MCF 10A (cell line): ENCODE results near the gene MRPL32. TPM values are rescaled to one million over a fixed set of nuclear protein-coding genes. Genes with fewer than 3 reads are reported as not detected.

Experiments
- BruUV-seq: library from RNA; stranded (reverse); fragments of 400-500 nt; replicated peaks from 2 replicates; lab custom pipeline; 2021; lab: Mats Ljungman, UMichigan
- CTCF ChIA-PET: fragments of 300-600 bp; sonication (Branson Sonifier 250); formaldehyde crosslinking; extraction: SDS; loops from one replicate; lab custom pipeline; 2021; ENCODE audit warnings: antibody characterized with exemption, inconsistent platforms; lab: Yijun Ruan, JAX
- POLR2A ChIA-PET: fragments of 300-600, 350-650 bp; sonication (Branson Sonifier 250); formaldehyde crosslinking; extraction: SDS; loops from one replicate; lab custom pipeline; 2020; ENCODE audit warnings: antibody characterized with exemption, inconsistent platforms; lab: Yijun Ruan, JAX
- DNase-seq: peaks from one replicate; pipeline ENCODE4 v3.0.0-alpha.2; 2018; ENCODE audit not compliant: unreplicated experiment
- H3K27ac Mint-ChIP-seq: one replicate; pipeline ENCODE4 v1.8.0; 2022; ENCODE audit warnings: mild to moderate bottlenecking, low read depth, mixed read lengths; ENCODE audit not compliant: unreplicated experiment
- H3K27me3 Mint-ChIP-seq: one replicate; pipeline ENCODE4 v1.8.0; 2022; ENCODE audit warnings: mixed read lengths; ENCODE audit not compliant: insufficient read depth, unreplicated experiment
- H3K36me3 Mint-ChIP-seq: one replicate; pipeline ENCODE4 v1.8.0; 2022; ENCODE audit warnings: mild to moderate bottlenecking, moderate library complexity, mixed read lengths; ENCODE audit not compliant: insufficient read depth, unreplicated experiment
- H3K4me1 Mint-ChIP-seq: one replicate; pipeline ENCODE4 v1.8.0; 2022; ENCODE audit warnings: mixed read lengths; ENCODE audit not compliant: insufficient read depth, unreplicated experiment
- H3K4me3 Mint-ChIP-seq: one replicate; pipeline ENCODE4 v1.8.0; 2022; ENCODE audit warnings: mild to moderate bottlenecking, moderate library complexity, mixed read lengths; ENCODE audit not compliant: unreplicated experiment
- H3K9me3 Mint-ChIP-seq: one replicate; pipeline ENCODE4 v1.8.0; 2022; ENCODE audit warnings: mixed read lengths; ENCODE audit not compliant: unreplicated experiment
- intact Hi-C: fragments of 100-400 bp; cut with micrococcal nuclease; formaldehyde crosslinking; loops from 2 replicates; pipeline ENCODE4 v1.14.1; 2022
- total RNA-seq: library from RNA; stranded (reverse); gene quantifications from 2 replicates; pipeline ENCODE4 v1.2.3, GENCODE V29; 2022
- TF ChIP-seq, protein P1 (sequence below): fragments of 200-600 bp; IDR thresholded peaks from one replicate; pipeline ENCODE4 v1.8.0; 2022; ENCODE audit warnings: antibody characterized with exemption, mild to moderate bottlenecking; ENCODE audit not compliant: unreplicated experiment

Gene MRPL32
- total RNA-seq, 1 experiment from 2014 or later: 82.0 TPM

DNA sequence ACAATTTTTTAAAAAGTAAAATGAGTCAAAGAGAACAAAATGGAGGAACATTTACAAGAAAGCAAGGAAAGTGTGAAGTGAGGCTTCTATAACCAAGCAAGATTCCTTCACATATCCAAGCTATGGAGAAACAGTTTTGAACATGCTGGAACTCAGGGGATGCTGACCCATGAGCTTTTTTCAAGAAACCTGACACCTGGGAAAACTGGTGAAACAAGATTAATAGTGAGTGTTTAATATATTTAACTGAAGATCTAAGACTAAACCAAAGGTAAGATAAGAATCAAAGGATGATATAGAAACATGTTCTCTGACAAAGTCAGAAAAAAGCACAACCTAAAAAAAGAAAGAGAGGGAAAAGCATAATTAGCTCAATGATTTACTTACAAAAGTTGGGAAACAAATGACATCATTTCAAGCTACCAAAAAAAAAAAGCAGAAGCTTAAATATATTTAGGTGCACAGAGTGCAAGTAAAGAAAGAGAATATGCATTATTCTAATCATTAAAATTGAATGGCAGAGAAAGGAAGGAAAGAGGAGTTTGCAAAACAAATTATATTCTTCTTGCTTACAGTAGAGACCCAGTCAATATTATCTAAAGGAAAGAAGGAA, 45.2 kb upstream of the MRPL32 start:
- Mint-ChIP-seq H3K9me3 (no peaks in the 10 kb centered on the region), H3K27me3 (no peaks in the 10 kb centered on the region), H3K36me3 (no peaks in the 10 kb centered on the region), H3K27ac (no peak overlapping the region), H3K4me3 (no peak overlapping the region), H3K4me1 (peaks cover 9% of the 10 kb centered on the region)
- intact Hi-C loops: loop anchor here (10.0 kb wide), 2 partner anchors 312 to 612 kb away; no protein-coding TSS in a partner anchor
- ChIA-PET CTCF (interaction anchor here (0.6 to 3.4 kb wide), 12 partner anchors 10 to 946 kb away, joined by 3 to 19 read pairs (median 3); no protein-coding TSS in a partner anchor), POLR2A (interaction anchor here (0.7 to 1.5 kb wide), 4 partner anchors 22 to 946 kb away, joined by 4 to 5 read pairs (median 4); partner anchors contain the start of genes MRPL32 and PSMA2)
- BruUV-seq: no TSS peak
- DNase-seq: no peak
- TF ChIP-seq, protein P1, sequence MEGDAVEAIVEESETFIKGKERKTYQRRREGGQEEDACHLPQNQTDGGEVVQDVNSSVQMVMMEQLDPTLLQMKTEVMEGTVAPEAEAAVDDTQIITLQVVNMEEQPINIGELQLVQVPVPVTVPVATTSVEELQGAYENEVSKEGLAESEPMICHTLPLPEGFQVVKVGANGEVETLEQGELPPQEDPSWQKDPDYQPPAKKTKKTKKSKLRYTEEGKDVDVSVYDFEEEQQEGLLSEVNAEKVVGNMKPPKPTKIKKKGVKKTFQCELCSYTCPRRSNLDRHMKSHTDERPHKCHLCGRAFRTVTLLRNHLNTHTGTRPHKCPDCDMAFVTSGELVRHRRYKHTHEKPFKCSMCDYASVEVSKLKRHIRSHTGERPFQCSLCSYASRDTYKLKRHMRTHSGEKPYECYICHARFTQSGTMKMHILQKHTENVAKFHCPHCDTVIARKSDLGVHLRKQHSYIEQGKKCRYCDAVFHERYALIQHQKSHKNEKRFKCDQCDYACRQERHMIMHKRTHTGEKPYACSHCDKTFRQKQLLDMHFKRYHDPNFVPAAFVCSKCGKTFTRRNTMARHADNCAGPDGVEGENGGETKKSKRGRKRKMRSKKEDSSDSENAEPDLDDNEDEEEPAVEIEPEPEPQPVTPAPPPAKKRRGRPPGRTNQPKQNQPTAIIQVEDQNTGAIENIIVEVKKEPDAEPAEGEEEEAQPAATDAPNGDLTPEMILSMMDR: no peak

DNA sequence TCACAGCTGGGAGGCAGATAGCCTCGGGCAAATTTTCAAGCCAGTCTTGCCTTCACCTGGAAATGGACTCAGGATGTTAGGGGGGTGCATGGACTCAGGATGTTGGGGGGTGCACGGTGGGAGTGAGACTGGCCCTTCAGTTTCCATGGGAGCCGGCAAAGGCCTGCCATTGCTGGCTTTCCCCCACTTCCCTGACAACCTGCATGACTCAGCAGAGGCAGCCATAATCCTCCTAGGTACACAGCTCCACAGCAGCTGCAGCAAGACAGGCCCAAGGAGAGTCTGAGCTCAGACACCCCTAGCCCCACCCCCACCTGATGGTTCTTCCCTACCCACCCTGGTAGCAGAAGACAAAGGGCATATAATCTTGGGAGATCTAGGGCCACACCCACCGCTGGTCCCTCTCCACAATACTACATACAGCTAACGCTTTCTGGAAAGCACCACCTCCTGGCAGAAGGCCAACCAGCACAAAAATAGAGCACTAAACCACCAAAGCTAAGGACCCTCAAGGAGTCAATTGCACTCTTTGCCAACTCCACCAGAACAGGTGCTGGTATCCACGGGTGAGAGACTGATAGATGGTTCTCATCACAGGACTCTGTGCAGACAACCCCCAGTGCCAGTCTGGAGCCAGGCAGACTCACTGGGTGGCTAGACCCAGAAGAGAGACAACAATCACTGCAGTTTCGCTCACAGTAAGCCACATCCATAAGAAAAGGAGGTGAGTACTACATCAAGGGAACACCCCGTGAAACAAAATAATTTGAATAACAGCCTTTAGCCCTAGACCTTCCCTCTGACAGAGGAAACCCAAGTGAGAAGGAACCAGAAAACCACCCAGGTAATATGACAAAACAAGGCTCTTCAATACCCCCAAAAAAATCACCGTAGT, 38.6 kb upstream of the MRPL32 start:
- Mint-ChIP-seq H3K27ac (no peak overlapping the region), H3K4me1 (no peaks in the 10 kb centered on the region), H3K9me3 (no peaks in the 10 kb centered on the region), H3K4me3 (no peak overlapping the region), H3K27me3 (no peaks in the 10 kb centered on the region), H3K36me3 (no peaks in the 10 kb centered on the region)
- DNase-seq: no peak
- intact Hi-C loops: no loop called here
- CTCF ChIA-PET: interaction anchor here (0.7 to 2.2 kb wide), 3 partner anchors 11 to 953 kb away, joined by 3 to 8 read pairs (median 7); no protein-coding TSS in a partner anchor
- TF ChIP-seq, protein P1: no peak
- no TSS peak for BruUV-seq
- POLR2A ChIA-PET: interaction anchor here (1.1 kb wide), 1 partner anchor 26 kb away, joined by 3 read pairs; no protein-coding TSS in a partner anchor

DNA sequence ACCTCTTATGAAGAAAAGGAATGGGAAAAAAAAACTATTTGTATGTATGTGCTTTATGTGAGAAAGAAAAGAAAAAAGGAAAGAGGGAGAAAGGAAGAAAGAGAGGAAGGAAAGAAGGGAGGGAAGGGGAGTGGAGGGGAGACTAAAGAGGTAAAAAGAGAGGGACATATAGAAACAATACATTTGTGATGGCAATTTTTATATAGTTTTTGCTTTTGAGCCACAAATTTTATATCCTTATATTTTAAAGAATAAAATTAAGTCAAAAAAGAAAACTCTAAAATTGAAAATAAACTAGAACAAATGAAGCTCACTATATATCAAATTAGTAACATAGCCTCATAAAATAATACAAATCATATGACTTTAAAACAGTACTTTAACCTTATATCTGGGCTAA, 31.3 kb upstream of the MRPL32 start:
- intact Hi-C loops: no loop called here
- H3K27me3 Mint-ChIP-seq: peaks cover 11% of the 10 kb centered on the region

More for the DNA sequence above, 31.3 kb upstream of the MRPL32 start:
- Mint-ChIP-seq H3K27ac (no peak overlapping the region), H3K4me3 (no peak overlapping the region), H3K9me3 (no peaks in the 10 kb centered on the region), H3K4me1 (no peaks in the 10 kb centered on the region), H3K36me3 (no peaks in the 10 kb centered on the region)
- CTCF ChIA-PET: interaction anchor here (0.9 to 1.9 kb wide), 2 partner anchors 24 to 121 kb away, joined by 3 to 6 read pairs; no protein-coding TSS in a partner anchor
- DNase-seq: no peak
- no TSS peak for BruUV-seq
- POLR2A ChIA-PET: interaction anchor here (0.6 to 1.0 kb wide), 3 partner anchors 10 to 682 kb away, joined by 3 read pairs; partner anchors contain the start of gene STK17A
- TF ChIP-seq, protein P1: no peak
